Parathyroid adenoma (tissue), 2 donors: ENCODE measurements around the gene SLC22A15.

Experiments
- H2AFZ ChIP-seq: fragments of 300-600 bp; sonication (generic); one replicate; pipeline ENCODE4 v1.7.0; 2017; ENCODE audit warnings: antibody characterized with exemption, mild to moderate bottlenecking
- H3K27ac ChIP-seq: fragments of 300-600 bp; sonication (generic); one replicate; pipeline ENCODE4 v1.7.0; 2017
- H3K27me3 ChIP-seq: fragments of 300-600 bp; sonication (generic); one replicate; pipeline ENCODE4 v1.7.0; 2017; ENCODE audit warnings: low read length; ENCODE audit not compliant: control insufficient read depth, insufficient read depth
- H3K36me3 ChIP-seq: fragments of 300-600 bp; sonication (generic); one replicate; pipeline ENCODE4 v1.7.0; 2017; ENCODE audit warnings: low read length; ENCODE audit not compliant: control insufficient read depth, insufficient read depth
- H3K4me1 ChIP-seq: fragments of 300-600 bp; sonication (generic); one replicate; pipeline ENCODE4 v1.7.0; 2017; ENCODE audit warnings: control low read depth
- H3K4me2 ChIP-seq: fragments of 300-600 bp; sonication (generic); one replicate; pipeline ENCODE4 v1.7.0; 2017; ENCODE audit warnings: low read length
- H3K4me3 ChIP-seq: fragments of 300-600 bp; sonication (generic); one replicate; pipeline ENCODE4 v1.7.0; 2017; ENCODE audit warnings: low read depth, low read length
- H3K79me2 ChIP-seq: fragments of 300-600 bp; sonication (generic); one replicate; pipeline ENCODE4 v1.7.0; 2017; ENCODE audit warnings: control low read depth
- H3K9ac ChIP-seq: fragments of 300-600 bp; sonication (generic); one replicate; pipeline ENCODE4 v1.7.0; 2017; ENCODE audit warnings: mild to moderate bottlenecking
- H3K9me3 ChIP-seq: fragments of 300-600 bp; sonication (generic); one replicate; pipeline ENCODE4 v1.7.0; 2017; ENCODE audit warnings: low read length; ENCODE audit not compliant: control insufficient read depth
- CTCF ChIP-seq: fragments of 300-600 bp; sonication (generic); IDR thresholded peaks from one replicate; pipeline ENCODE4 v1.7.0; 2017; ENCODE audit warnings: antibody characterized with exemption, mild to moderate bottlenecking
- donor health status: primary hyperparathyroidism.

SLC22A15 gene

DNA sequence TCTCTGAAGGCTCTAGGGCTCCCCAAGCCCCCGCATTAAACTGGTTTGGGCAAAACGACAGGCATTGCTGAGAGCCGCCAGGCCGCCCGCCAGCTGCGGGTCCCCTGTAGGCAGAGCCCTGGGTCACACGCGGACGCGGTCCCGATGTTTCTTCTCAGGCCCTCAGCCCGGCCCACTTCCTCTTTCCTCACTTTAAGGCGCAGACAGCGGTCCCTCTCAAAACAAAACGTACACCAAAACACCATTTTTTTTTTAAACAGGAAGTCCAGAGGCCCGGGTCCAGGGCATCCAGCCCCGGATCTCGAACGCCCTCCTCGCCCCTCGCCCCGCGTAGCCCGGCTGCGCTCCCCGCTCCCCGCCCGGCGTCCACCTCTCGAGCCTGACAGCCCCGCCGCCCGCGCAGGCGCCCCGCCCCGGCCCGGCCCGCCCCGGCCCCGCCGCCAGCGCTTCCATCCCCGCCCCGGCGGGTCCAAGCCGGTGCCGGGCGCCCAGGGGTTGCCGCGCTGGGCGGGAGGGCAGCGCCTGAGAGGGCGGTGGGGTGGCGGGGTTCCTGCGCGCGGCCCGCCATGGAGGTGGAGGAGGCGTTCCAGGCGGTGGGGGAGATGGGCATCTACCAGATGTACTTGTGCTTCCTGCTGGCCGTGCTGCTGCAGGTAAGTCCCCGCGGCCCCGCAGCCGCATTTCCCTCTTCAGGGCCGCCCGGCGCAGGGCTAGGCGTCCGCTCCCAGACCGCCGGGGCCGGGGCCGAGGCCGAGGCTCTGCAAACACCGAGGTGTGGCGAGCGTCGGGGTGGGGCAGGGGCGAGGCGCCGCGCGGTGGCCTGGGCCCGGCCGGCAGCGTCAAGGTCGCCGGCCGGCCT is at the start of gene SLC22A15:
TSS of gene SLC22A15 (plus strand) at position 452 of the 859 bp plus-strand sequence. CDS start at position 567, 115 bp downstream.
- Histone ChIP-seq H3K9ac (no peak within 1 kb of the TSS), H3K9me3 (no peaks in the 10 kb centered on the region), H3K36me3 (no peaks in the 10 kb centered on the region), H3K4me1 (no peaks in the 10 kb centered on the region), H3K27me3 (no peaks in the 10 kb centered on the region), H3K27ac (peak within 1 kb of the TSS; percentile 15), H3K4me3 (peak within 1 kb of the TSS; percentile 50), H3K79me2 (no peaks in the 10 kb centered on the region), H2AFZ (peak within 1 kb of the TSS; percentile 84), H3K4me2 (peak within 1 kb of the TSS; percentile 76)
- no peak for TF ChIP-seq CTCF

GRCh38 chr1:115927971-115928370 is 48.3 kb upstream of the SLC22A15 start:
- Histone ChIP-seq H3K27me3 (no peaks in the 10 kb centered on the region), H3K36me3 (no peaks in the 10 kb centered on the region), H3K4me3 (no peak overlapping the region), H3K4me2 (no peak overlapping the region), H3K27ac (no peak overlapping the region), H3K4me1 (no peaks in the 10 kb centered on the region), H3K9me3 (no peaks in the 10 kb centered on the region), H3K9ac (no peak overlapping the region), H3K79me2 (no peaks in the 10 kb centered on the region), H2AFZ (no peak overlapping the region)
- no peak for TF ChIP-seq CTCF

GRCh38 chr1:115929881-115930280 is 46.4 kb upstream of the SLC22A15 start:
- no peaks in the 10 kb centered on the region for H3K4me1 ChIP-seq
- no peaks in the 10 kb centered on the region for H3K36me3 ChIP-seq
- H3K27me3 ChIP-seq: no peaks in the 10 kb centered on the region
- H3K4me2 ChIP-seq: no peak overlapping the region
- no peaks in the 10 kb centered on the region for H3K9me3 ChIP-seq
- H3K9ac ChIP-seq: no peak overlapping the region
- no peak overlapping the region for H3K27ac ChIP-seq
- H3K79me2 ChIP-seq: no peaks in the 10 kb centered on the region
- TF ChIP-seq CTCF: no peak
- H3K4me3 ChIP-seq: no peak overlapping the region
- no peak overlapping the region for H2AFZ ChIP-seq

- no peaks in the 10 kb centered on the region for H3K9me3 ChIP-seq
- no peak overlapping the region for H3K9ac ChIP-seq
- no peak for TF ChIP-seq CTCF
Observed at GRCh38 chr1:115933625-115934024, 42.7 kb upstream of the SLC22A15 start.

GRCh38 chr1:115939455-115939854 is 36.9 kb upstream of the SLC22A15 start:
- Histone ChIP-seq H3K27me3 (no peaks in the 10 kb centered on the region), H3K9me3 (no peaks in the 10 kb centered on the region), H3K36me3 (no peaks in the 10 kb centered on the region), H3K79me2 (no peaks in the 10 kb centered on the region), H3K4me2 (no peak overlapping the region), H3K4me3 (no peak overlapping the region), H3K4me1 (no peaks in the 10 kb centered on the region), H2AFZ (no peak overlapping the region), H3K9ac (no peak overlapping the region), H3K27ac (no peak overlapping the region)
- no peak for TF ChIP-seq CTCF

More at GRCh38 chr1:115933625-115934024, 42.7 kb upstream of the SLC22A15 start:
- Histone ChIP-seq H3K4me3 (no peak overlapping the region), H3K36me3 (no peaks in the 10 kb centered on the region), H3K4me2 (no peak overlapping the region), H3K79me2 (no peaks in the 10 kb centered on the region), H3K27me3 (no peaks in the 10 kb centered on the region), H3K27ac (no peak overlapping the region), H3K4me1 (no peaks in the 10 kb centered on the region), H2AFZ (no peak overlapping the region)
